ENCODE data around the gene GID4.

GRCh38 chr17:18019838-18020154, 19.4 kb upstream of the GID4 start:
- TF ChIP-seq CTCF (IDR thresholded peaks at IDR 0.05) (no peak), EP300 (IDR thresholded peaks at IDR 0.05) (no peak), POLR2A (IDR thresholded peaks at IDR 0.05) (no peak), POLR2AphosphoS5 (IDR thresholded peaks at IDR 0.05) (no peak)
